Uterus (tissue), 2 donors: Measurements from ENCODE around the gene SEC23A.

ENCODE experiments used
- POLR2A ChIP-seq, 2 donors: fragments of 450-650 bp; IDR thresholded peaks; one replicate each; pipeline ENCODE4 v1.6.1; 2016; ENCODE audit warnings: antibody characterized with exemption in 2 of 2, mild to moderate bottlenecking in 1 of 2, moderate library complexity in 1 of 2
- TF ChIP-seq, protein P1 (sequence below), 4 experiments: fragments of 200-600 bp in 2 of 4; fragments of 450-650 bp in 2 of 4; sonication (generic) in 2 of 4; IDR thresholded peaks; one replicate each; pipeline ENCODE4 v1.5.1; 2016 to 2019; ENCODE audit warnings: antibody characterized with exemption in 4 of 4, mild to moderate bottlenecking in 2 of 4, moderate library complexity in 1 of 4

DNA sequence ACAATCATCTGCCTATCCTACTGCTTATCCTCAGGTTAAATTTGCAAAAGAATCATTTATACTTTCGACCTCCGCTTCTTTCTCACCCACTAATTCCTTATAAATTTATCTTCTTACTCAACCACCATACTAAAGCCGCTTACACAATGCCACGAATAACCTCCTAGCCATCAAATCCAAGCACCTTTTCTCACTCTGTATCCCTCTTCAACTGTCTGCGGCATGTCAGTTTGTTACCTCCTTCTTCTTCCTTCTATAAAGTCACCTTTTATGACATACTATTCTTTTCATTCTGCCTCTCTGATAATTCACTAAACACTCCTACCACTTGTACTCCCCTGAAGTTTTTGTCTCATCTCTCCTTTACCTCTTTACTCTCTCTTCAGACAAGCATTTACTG, 66.3 kb downstream of the SEC23A start:
- TF ChIP-seq, protein P1, sequence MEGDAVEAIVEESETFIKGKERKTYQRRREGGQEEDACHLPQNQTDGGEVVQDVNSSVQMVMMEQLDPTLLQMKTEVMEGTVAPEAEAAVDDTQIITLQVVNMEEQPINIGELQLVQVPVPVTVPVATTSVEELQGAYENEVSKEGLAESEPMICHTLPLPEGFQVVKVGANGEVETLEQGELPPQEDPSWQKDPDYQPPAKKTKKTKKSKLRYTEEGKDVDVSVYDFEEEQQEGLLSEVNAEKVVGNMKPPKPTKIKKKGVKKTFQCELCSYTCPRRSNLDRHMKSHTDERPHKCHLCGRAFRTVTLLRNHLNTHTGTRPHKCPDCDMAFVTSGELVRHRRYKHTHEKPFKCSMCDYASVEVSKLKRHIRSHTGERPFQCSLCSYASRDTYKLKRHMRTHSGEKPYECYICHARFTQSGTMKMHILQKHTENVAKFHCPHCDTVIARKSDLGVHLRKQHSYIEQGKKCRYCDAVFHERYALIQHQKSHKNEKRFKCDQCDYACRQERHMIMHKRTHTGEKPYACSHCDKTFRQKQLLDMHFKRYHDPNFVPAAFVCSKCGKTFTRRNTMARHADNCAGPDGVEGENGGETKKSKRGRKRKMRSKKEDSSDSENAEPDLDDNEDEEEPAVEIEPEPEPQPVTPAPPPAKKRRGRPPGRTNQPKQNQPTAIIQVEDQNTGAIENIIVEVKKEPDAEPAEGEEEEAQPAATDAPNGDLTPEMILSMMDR (IDR thresholded peaks at IDR 0.05): no peak
- no peak for TF ChIP-seq POLR2A (IDR thresholded peaks at IDR 0.05)
